Adrenal gland (tissue), 12 donors: ENCODE data around the gene FGF22. TPM values are rescaled to one million over a fixed set of nuclear protein-coding genes. Genes with fewer than 3 reads are reported as not detected.

Experiments
- DNase-seq, 7 donors: peaks; one replicate each; pipeline ENCODE4 v3.0.0-alpha.2; 2019 to 2020
- H3K27ac ChIP-seq, 5 donors: fragments of 200-600 bp; sonication (generic) in 4 of 5; 1 replicate in 3 of 5; 2 replicates in 2 of 5; pipeline versions ENCODE4 v1.5.1 to v1.8.0; 2016 to 2020; ENCODE audit warnings: mild to moderate bottlenecking in 1 of 5
- H3K27me3 ChIP-seq: fragments of 200-600 bp; 2 replicates; pipeline ENCODE4 v1.8.0; 2021
- H3K36me3 ChIP-seq, 2 donors: fragments of 200-600 bp; replicated peaks in 1 of 2; 1 replicate in 1 of 2; 2 replicates in 1 of 2; pipeline versions ENCODE4 v1.5.1 to v1.8.0; 2018 to 2022
- H3K4me1 ChIP-seq, 2 donors: fragments of 200-600 bp; replicated peaks in 1 of 2; 1 replicate in 1 of 2; 2 replicates in 1 of 2; pipeline versions ENCODE4 v1.5.1 to v1.8.0; 2018 to 2021
- H3K4me3 ChIP-seq, 4 donors: fragments of 200-600 bp; sonication (generic) in 3 of 4; one replicate each; pipeline ENCODE4 v1.5.1; 2016 to 2018
- H3K9me3 ChIP-seq, 3 donors: fragments of 200-600 bp; sonication (generic) in 1 of 3; replicated peaks in 1 of 3; 1 replicate in 2 of 3; 2 replicates in 1 of 3; pipeline versions ENCODE4 v1.5.1 to v1.8.0; 2016 to 2021
- POLR2A ChIP-seq, 2 donors: fragments of 450-650 bp; IDR thresholded peaks; one replicate each; pipeline ENCODE4 v1.6.1; 2017; ENCODE audit warnings: antibody characterized with exemption in 2 of 2, mild to moderate bottlenecking in 2 of 2, moderate library complexity in 1 of 2
- WGBS, 4 donors: extraction: QIAGEN DNeasy Blood & Tissue Kit in 2 of 4; methylation state at CpG; one replicate each; pipeline versions ENCODE4 v1.1.5 to v1.1.7; 2013 to 2017; 5-methylcytosine and 5-hydroxymethylcytosine counted together
- intact Hi-C, 2 donors: fragments of 100-400 bp; cut with DNase I; formaldehyde crosslinking; loops; one replicate each; pipeline versions ENCODE4 v1.14.1 to v1.15.0; 2022 to 2023
- polyA plus RNA-seq, 3 donors: library from polyadenylated mRNA; stranded (reverse); fragments of 200-250 nt in 2 of 3; fragments of 350-450 nt in 1 of 3; fragmentation: Illumina TruSeq in 1 of 3; extraction: RNeasy Lipid Tissue Mini Kit (QIAGEN cat#74804) in 1 of 3; gene quantifications; one replicate each; pipeline ENCODE4 v1.2.3, GENCODE V29; 2013 to 2014
- total RNA-seq, 9 donors: library from RNA; depleted of rRNA in 4 of 9; stranded (reverse); fragments of >200 nt in 4 of 9; fragments of 120-200 nt in 1 of 9; fragmentation: NEBNext Ultra II Directional in 1 of 9; extraction: Animal tissue kit (Norgen Biotek cat#: 25700) in 1 of 9; gene quantifications; one replicate each; pipeline versions ENCODE4 v1.1.0 to v1.2.4, GENCODE V29; 2013 to 2023
- TF ChIP-seq, protein P1 (sequence below), 6 experiments: fragments of 450-650 bp in 4 of 6; fragments of 200-600 bp in 2 of 6; sonication (generic) in 1 of 6; IDR thresholded peaks; 1 replicate in 5 of 6; 2 replicates in 1 of 6; pipeline versions ENCODE4 v1.5.1 to v1.8.0; 2016 to 2021; ENCODE audit warnings: antibody characterized with exemption in 6 of 6, mild to moderate bottlenecking in 2 of 6, moderate library complexity in 1 of 6
- donor health status: healthy with polysubstance abuse.
- donor health status: Bipolar disorder and iron deficiency.
- donor health status: DM: yes; HTN: yes; CAD: no.
- donor health status: DM: no; HTN: no; CAD: no.
- donor health status: DM: no; HTN: no; CAD: no.
- donor health status: DM: yes; HTN: yes; CAD: no.

The FGF22 gene
- total and polyA plus RNA-seq, 12 donors = 0.14 to 1.2 (median 0.31) TPM; not detected in 6

DNA sequence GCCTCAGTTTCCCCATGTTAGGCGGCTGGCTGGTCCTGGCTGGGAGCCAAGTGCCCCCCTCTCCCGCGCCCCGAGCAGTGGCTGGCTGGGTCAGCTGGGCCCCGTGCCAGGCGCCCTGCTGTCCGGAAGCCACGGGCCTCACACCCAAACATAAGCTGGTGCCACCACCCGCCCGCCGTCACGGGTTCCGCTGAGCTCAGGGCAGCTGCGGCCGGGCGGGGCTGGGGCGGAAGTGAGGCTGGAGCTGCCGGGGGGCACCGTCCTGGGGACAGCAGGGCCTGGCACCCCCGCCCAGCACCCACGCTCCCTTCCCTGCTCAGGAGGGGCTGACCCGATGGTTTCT lies 30.7 kb upstream of the FGF22 start:
- Histone ChIP-seq H3K4me1 (peaks cover 14 to 15% of the 10 kb centered on the region in 2 donors), H3K9me3 (no peaks in the 10 kb centered on the region), H3K27me3 (no peaks in the 10 kb centered on the region), H3K27ac (peak overlapping the region in 1 of 5 donors; percentile 58), H3K4me3 (no peak overlapping the region), H3K36me3 (no peaks in the 10 kb centered on the region)
- TF ChIP-seq POLR2A (IDR thresholded peaks at IDR 0.05) = no peak
- TF ChIP-seq, protein P1, sequence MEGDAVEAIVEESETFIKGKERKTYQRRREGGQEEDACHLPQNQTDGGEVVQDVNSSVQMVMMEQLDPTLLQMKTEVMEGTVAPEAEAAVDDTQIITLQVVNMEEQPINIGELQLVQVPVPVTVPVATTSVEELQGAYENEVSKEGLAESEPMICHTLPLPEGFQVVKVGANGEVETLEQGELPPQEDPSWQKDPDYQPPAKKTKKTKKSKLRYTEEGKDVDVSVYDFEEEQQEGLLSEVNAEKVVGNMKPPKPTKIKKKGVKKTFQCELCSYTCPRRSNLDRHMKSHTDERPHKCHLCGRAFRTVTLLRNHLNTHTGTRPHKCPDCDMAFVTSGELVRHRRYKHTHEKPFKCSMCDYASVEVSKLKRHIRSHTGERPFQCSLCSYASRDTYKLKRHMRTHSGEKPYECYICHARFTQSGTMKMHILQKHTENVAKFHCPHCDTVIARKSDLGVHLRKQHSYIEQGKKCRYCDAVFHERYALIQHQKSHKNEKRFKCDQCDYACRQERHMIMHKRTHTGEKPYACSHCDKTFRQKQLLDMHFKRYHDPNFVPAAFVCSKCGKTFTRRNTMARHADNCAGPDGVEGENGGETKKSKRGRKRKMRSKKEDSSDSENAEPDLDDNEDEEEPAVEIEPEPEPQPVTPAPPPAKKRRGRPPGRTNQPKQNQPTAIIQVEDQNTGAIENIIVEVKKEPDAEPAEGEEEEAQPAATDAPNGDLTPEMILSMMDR (IDR thresholded peaks at IDR 0.05) = no peak
- intact Hi-C loops = no loop called here
- peak in 2 of 7 donors; percentile 52 to 53 for DNase-seq
- WGBS, 4 donors = 20 to 100% (median 59%) methylated on average over 1 to 22 of the region's 22 CpGs

DNA sequence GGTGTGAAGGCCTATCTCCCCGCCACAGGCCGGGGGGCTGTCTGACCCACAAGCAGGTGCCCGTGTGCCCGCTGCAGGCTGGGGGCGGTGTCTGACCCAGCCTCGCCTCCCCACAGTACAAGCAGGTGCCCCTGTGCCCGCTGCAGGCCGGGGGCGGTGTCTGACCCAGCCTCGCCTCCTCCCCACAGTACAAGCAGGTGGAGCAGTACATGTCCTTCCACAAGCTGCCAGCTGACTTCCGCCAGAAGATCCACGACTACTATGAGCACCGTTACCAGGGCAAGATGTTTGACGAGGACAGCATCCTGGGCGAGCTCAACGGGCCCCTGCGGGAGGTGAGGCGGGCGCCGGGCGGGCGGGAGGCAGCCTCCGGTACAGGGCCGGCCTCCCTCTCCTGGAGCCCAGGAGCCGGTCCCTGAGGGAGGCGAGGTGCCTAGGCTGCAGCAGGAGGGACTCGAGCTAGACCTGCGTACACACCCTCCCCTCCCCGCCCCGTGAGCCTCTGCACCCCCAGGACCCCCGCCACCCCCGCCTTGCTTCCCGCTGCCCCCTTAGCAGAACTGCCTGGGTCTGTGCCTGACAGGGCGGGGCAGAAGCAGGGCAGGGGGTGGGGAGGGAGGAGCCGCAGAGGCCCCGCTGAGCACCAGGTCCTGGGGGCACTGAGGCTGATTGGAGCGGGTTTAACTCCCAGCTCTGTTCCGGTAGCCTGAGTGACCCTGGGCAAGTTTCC lies 29.4 kb upstream of the FGF22 start:
- intact Hi-C loops = no loop called here
- Histone ChIP-seq H3K27ac (peak overlapping the region; percentile 16 to 92 (median 64)), H3K9me3 (no peaks in the 10 kb centered on the region), H3K27me3 (no peaks in the 10 kb centered on the region), H3K36me3 (no peaks in the 10 kb centered on the region), H3K4me1 (peaks cover 14 to 15% of the 10 kb centered on the region in 2 donors), H3K4me3 (peak overlapping the region in 1 of 4 donors; percentile 50)
- no peak for TF ChIP-seq POLR2A (IDR thresholded peaks at IDR 0.05)
- TF ChIP-seq, protein P1 (IDR thresholded peaks at IDR 0.05) = no peak
- 21 to 35% (median 22%) methylated on average over 15 to 38 of the region's 38 CpGs; no CpG with 5 or more reads in 1 of the 4 donors for WGBS, 4 donors
- peak in 3 of 7 donors; percentile 53 to 71 (median 58) for DNase-seq

DNA sequence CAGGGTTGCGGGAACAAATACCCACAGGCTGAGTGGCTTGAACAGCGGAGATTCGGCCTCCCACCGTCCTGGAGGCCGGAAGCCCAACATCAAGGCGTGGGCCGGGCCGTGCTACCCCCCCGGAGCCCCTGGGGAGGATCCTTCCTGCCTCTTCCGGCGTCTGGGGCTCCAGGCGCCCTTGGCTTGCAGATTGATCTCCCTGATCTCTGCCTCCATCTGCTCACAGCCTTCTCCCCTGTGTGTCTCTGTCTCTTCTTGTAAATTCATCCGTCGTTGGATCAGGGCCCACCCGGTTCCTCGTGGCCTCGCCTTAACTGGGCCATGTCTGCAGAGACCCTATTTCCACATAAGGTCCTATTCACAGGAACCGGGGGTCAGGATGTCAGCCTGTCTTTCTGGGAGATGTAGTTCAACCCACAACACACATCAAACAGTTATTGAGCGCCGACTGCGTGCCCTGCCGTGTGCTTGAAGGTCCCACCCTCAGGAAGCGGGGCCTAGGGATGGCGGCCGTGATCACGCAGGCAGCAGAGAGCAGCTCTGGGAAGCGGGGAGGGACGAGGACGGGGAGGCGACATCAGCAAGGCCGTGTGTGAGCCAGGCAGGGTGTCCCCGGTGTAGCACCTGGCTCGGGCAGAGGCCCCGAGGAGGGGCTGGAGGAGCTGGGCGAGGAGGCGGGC lies 28.7 kb upstream of the FGF22 start:
- 8 to 18% (median 16%) methylated on average over 17 to 36 of the region's 36 CpGs for WGBS, 4 donors
- no peak for TF ChIP-seq POLR2A (IDR thresholded peaks at IDR 0.05)
- TF ChIP-seq, protein P1 (IDR thresholded peaks at IDR 0.05) = no peak

DNA sequence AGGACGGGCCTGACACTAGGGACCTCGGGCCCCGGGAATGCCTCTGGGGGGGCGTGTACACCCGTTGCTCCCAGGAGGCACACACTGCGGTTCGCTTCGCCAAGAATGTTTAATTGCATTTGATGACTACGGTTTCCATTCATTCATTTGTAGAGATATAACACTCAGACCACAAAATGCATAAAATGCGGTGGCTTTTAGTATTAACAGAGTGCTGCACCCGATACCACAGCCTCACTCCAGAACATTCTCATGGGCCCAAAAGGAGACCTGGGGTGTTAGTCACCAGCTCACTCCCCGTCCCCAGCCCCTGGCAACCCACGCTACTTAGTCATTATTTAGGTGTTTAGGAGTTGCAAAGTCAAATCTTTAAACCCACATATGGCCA lies 28.2 kb upstream of the FGF22 start:
- peaks cover 14 to 15% of the 10 kb centered on the region in 2 donors for H3K4me1 ChIP-seq
- peak overlapping the region in 4 of 5 donors; percentile 16 to 92 (median 72) for H3K27ac ChIP-seq
- intact Hi-C loops = no loop called here
- DNase-seq = no peak
- WGBS, 4 donors = 36 to 52% (median 41%) methylated on average over 10 to 13 of the region's 13 CpGs
- no peak for TF ChIP-seq POLR2A (IDR thresholded peaks at IDR 0.05)
- H3K9me3 ChIP-seq = no peaks in the 10 kb centered on the region
- no peak overlapping the region for H3K4me3 ChIP-seq
- H3K27me3 ChIP-seq = no peaks in the 10 kb centered on the region
- no peaks in the 10 kb centered on the region for H3K36me3 ChIP-seq

More for the DNA sequence above, 28.7 kb upstream of the FGF22 start:
- peaks cover 14 to 15% of the 10 kb centered on the region in 2 donors for H3K4me1 ChIP-seq
- peak; percentile 57 to 88 (median 83) for DNase-seq
- no peaks in the 10 kb centered on the region for H3K36me3 ChIP-seq
- peak overlapping the region; percentile 16 to 92 (median 64) for H3K27ac ChIP-seq
- H3K9me3 ChIP-seq = no peaks in the 10 kb centered on the region
- H3K4me3 ChIP-seq = peak overlapping the region in 1 of 4 donors; percentile 50
- intact Hi-C loops = no loop called here
- no peaks in the 10 kb centered on the region for H3K27me3 ChIP-seq
